ENCODE results near the gene DELE1. TPM values are rescaled to one million over a fixed set of nuclear protein-coding genes. Genes with fewer than 3 reads are reported as not detected.
A peak's percentile ranks its signal among the peaks of the same experiment; 100 is the strongest.

DELE1 gene
- total and polyA plus RNA-seq, 7 donors = 34.2 to 88.3 (median 52.6) TPM

DNA sequence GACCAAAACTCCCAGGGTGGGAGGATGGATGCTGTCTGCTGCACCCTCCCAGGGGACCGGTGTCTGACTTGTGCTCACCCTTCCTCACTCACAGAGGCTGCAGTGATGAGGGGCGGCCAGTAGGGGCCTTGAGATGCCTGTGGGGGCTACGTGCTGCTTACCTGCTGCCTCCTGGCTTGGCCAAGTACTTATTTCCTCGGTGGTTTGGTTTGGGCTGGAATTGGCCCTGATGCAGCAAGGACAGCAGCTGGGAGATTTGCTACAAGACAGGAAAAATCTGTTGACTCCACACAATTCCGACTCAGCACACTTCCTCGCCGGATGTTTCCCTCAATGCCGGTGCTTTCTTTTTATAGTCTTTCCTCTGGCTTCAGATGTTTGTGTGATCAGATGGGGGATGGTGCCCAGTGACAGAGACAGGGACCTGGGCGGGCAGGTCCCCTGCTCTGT, 27.7 kb downstream of the DELE1 start:
- no peak overlapping the region for H3K4me3 ChIP-seq
- intact Hi-C loops (cut with DNase I) = no loop called here
- peaks cover 0 to 7% (median 0%) of the 10 kb centered on the region in 4 donors for H3K36me3 ChIP-seq
- no peak overlapping the region for H3K27ac ChIP-seq
- 49 to 74% methylated on average over 9 of the region's 9 CpGs for WGBS, 2 donors
- DNase-seq = no peak
- H3K9me3 ChIP-seq = no peaks in the 10 kb centered on the region
- H3K27me3 ChIP-seq = no peaks in the 10 kb centered on the region
- peaks cover 0 to 1% (median 0%) of the 10 kb centered on the region in 4 donors for H3K4me1 ChIP-seq
- TF ChIP-seq POLR2AphosphoS5 (IDR thresholded peaks at IDR 0.05) (peak in 1 of 4 donors; percentile 10), EP300 (IDR thresholded peaks at IDR 0.05) (no peak)
- TF ChIP-seq, protein P1, sequence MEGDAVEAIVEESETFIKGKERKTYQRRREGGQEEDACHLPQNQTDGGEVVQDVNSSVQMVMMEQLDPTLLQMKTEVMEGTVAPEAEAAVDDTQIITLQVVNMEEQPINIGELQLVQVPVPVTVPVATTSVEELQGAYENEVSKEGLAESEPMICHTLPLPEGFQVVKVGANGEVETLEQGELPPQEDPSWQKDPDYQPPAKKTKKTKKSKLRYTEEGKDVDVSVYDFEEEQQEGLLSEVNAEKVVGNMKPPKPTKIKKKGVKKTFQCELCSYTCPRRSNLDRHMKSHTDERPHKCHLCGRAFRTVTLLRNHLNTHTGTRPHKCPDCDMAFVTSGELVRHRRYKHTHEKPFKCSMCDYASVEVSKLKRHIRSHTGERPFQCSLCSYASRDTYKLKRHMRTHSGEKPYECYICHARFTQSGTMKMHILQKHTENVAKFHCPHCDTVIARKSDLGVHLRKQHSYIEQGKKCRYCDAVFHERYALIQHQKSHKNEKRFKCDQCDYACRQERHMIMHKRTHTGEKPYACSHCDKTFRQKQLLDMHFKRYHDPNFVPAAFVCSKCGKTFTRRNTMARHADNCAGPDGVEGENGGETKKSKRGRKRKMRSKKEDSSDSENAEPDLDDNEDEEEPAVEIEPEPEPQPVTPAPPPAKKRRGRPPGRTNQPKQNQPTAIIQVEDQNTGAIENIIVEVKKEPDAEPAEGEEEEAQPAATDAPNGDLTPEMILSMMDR (IDR thresholded peaks at IDR 0.05) = peak in 1 of 4 experiments; percentile 12

DNA sequence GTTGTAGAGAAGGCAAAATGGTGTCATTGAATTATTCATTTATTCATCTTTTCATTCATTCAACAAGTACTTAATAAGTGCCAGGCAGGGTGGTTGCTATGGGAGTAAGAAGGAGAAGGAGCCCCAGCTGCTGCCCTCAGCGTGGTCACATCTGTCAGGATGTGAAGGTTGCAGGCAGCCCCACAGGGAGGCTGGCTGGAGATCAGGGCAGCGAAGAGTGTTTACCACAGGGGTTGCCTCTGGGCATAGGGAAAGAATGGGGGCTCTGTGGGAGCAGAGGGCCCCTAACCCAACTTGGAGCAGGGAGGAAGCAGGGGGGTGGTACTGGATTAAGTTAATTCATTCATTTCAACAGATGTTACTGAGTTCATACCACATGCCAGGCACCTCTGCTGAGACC, 28.3 kb downstream of the DELE1 start:
- Histone ChIP-seq H3K4me1 (no peaks in the 10 kb centered on the region), H3K4me3 (no peak overlapping the region), H3K27me3 (no peaks in the 10 kb centered on the region), H3K27ac (no peak overlapping the region), H3K9me3 (no peaks in the 10 kb centered on the region), H3K36me3 (peaks cover 0 to 8% (median 0%) of the 10 kb centered on the region in 4 donors)
- intact Hi-C loops (cut with DNase I) = no loop called here
- DNase-seq = no peak
- WGBS, 2 donors = 67 to 87% methylated on average over 2 of the region's 2 CpGs
- no peak for TF ChIP-seq EP300 (IDR thresholded peaks at IDR 0.05)
- no peak for TF ChIP-seq POLR2A (IDR thresholded peaks at IDR 0.05)
- no peak for TF ChIP-seq POLR2AphosphoS5 (IDR thresholded peaks at IDR 0.05)
- TF ChIP-seq, protein P1 (IDR thresholded peaks at IDR 0.05) = no peak

GRCh38 chr5:141954194-141954593, 30.5 kb downstream of the DELE1 start:
- intact Hi-C loops (cut with DNase I) = no loop called here

GRCh38 chr5:141957367-141957996, 33.8 kb downstream of the DELE1 start:
- no peaks in the 10 kb centered on the region for H3K27me3 ChIP-seq
- no peaks in the 10 kb centered on the region for H3K9me3 ChIP-seq
- intact Hi-C loops (cut with DNase I) = no loop called here
- H3K27ac ChIP-seq = peak overlapping the region in 2 of 4 donors; percentile 47 to 64
- DNase-seq = no peak
- H3K4me1 ChIP-seq = peaks cover 0 to 15% (median 0%) of the 10 kb centered on the region in 4 donors
- H3K36me3 ChIP-seq = peaks cover 0 to 8% (median 0%) of the 10 kb centered on the region in 4 donors
- TF ChIP-seq, protein P1 (IDR thresholded peaks at IDR 0.05) = no peak
- TF ChIP-seq POLR2AphosphoS5 (IDR thresholded peaks at IDR 0.05) (no peak), POLR2A (IDR thresholded peaks at IDR 0.05) (no peak), EP300 (IDR thresholded peaks at IDR 0.05) (no peak)
- H3K4me3 ChIP-seq = no peak overlapping the region
- 74 to 84% methylated on average over 16 of the region's 16 CpGs for WGBS, 2 donors

More at GRCh38 chr5:141954194-141954593, 30.5 kb downstream of the DELE1 start:
- Histone ChIP-seq H3K27ac (no peak overlapping the region), H3K36me3 (peaks cover 0 to 8% (median 0%) of the 10 kb centered on the region in 4 donors), H3K4me3 (no peak overlapping the region), H3K27me3 (no peaks in the 10 kb centered on the region), H3K9me3 (no peaks in the 10 kb centered on the region), H3K4me1 (peaks cover 0 to 7% (median 0%) of the 10 kb centered on the region in 4 donors)
- 91 to 95% methylated on average over 2 of the region's 2 CpGs for WGBS, 2 donors
- TF ChIP-seq POLR2A (IDR thresholded peaks at IDR 0.05) (no peak), EP300 (IDR thresholded peaks at IDR 0.05) (no peak), POLR2AphosphoS5 (IDR thresholded peaks at IDR 0.05) (no peak)
- TF ChIP-seq, protein P1 (IDR thresholded peaks at IDR 0.05) = no peak
- no peak for DNase-seq

Measured in sigmoid colon (tissue), 7 donors.